ENCODE results near the gene RECQL5. TPM values are rescaled to one million over a fixed set of nuclear protein-coding genes. Genes with fewer than 3 reads are reported as not detected.

The RECQL5 gene
- total RNA-seq, 1 experiment from 2014 or later: 36.3 TPM

DNA sequence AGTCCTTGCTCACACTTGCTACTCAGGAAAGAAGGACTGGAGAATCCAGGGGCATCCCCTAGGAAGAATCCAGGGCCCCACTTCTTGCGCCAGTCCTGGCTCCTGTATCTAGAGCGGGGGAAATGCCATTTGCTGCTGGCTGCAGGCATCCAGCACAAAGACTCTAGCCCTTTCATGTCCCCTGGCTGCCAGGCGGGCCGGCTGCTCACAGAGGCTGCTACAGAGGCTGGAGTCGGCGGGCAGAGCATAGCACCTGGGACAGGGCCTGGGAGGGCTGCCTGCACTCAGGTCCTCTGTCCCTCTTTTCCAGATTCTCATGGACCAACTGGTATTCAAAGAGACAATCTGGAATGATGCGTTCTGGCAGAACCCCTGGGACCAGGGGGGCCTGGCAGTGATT is 19.9 kb downstream of the RECQL5 start:
- H3K4me1 Mint-ChIP-seq (ENCODE audit: insufficient read depth, unreplicated experiment): peaks cover 5% of the 10 kb centered on the region
- H3K4me3 Mint-ChIP-seq (ENCODE audit: unreplicated experiment): no peak overlapping the region
- no peaks in the 10 kb centered on the region for H3K9me3 Mint-ChIP-seq (ENCODE audit: unreplicated experiment)
- no TSS peak for BruUV-seq (replicated peaks)
- no peak overlapping the region for H3K27ac Mint-ChIP-seq (ENCODE audit: low read depth, unreplicated experiment)
- intact Hi-C loops (cut with micrococcal nuclease): no loop called here
- TF ChIP-seq, protein P1, sequence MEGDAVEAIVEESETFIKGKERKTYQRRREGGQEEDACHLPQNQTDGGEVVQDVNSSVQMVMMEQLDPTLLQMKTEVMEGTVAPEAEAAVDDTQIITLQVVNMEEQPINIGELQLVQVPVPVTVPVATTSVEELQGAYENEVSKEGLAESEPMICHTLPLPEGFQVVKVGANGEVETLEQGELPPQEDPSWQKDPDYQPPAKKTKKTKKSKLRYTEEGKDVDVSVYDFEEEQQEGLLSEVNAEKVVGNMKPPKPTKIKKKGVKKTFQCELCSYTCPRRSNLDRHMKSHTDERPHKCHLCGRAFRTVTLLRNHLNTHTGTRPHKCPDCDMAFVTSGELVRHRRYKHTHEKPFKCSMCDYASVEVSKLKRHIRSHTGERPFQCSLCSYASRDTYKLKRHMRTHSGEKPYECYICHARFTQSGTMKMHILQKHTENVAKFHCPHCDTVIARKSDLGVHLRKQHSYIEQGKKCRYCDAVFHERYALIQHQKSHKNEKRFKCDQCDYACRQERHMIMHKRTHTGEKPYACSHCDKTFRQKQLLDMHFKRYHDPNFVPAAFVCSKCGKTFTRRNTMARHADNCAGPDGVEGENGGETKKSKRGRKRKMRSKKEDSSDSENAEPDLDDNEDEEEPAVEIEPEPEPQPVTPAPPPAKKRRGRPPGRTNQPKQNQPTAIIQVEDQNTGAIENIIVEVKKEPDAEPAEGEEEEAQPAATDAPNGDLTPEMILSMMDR (IDR thresholded peaks at IDR 0.05; ENCODE audit: unreplicated experiment): no peak
- no peaks in the 10 kb centered on the region for H3K27me3 Mint-ChIP-seq (ENCODE audit: insufficient read depth, unreplicated experiment)
- ChIA-PET CTCF (interaction anchor here (0.7 to 9.0 kb wide), 3 partner anchors 11 to 45 kb away, joined by 4 to 75 read pairs (median 4); partner anchors contain the start of gene SMIM5), POLR2A (no interaction called here)
- H3K36me3 Mint-ChIP-seq (ENCODE audit: insufficient read depth, unreplicated experiment): peaks cover 39% of the 10 kb centered on the region
- DNase-seq (ENCODE audit: unreplicated experiment): no peak

- POLR2A ChIA-PET: no interaction called here
- CTCF ChIA-PET: interaction anchor here (0.7 to 9.0 kb wide), 3 partner anchors 12 to 45 kb away, joined by 4 to 75 read pairs (median 4); partner anchors contain the start of gene SMIM5
- H3K27ac Mint-ChIP-seq (ENCODE audit: low read depth, unreplicated experiment): no peak overlapping the region
- no peak overlapping the region for H3K4me3 Mint-ChIP-seq (ENCODE audit: unreplicated experiment)
- no peak for DNase-seq (ENCODE audit: unreplicated experiment)
- TF ChIP-seq, protein P1 (IDR thresholded peaks at IDR 0.05; ENCODE audit: unreplicated experiment): no peak
- H3K36me3 Mint-ChIP-seq (ENCODE audit: insufficient read depth, unreplicated experiment): peaks cover 35% of the 10 kb centered on the region
- peaks cover 5% of the 10 kb centered on the region for H3K4me1 Mint-ChIP-seq (ENCODE audit: insufficient read depth, unreplicated experiment)
- intact Hi-C loops (cut with micrococcal nuclease): no loop called here
- no TSS peak for BruUV-seq (replicated peaks)
- H3K27me3 Mint-ChIP-seq (ENCODE audit: insufficient read depth, unreplicated experiment): no peaks in the 10 kb centered on the region
- no peaks in the 10 kb centered on the region for H3K9me3 Mint-ChIP-seq (ENCODE audit: unreplicated experiment)
These were observed 20.3 kb downstream of the RECQL5 start for GRCh38 chr17:75646638-75646992.

DNA sequence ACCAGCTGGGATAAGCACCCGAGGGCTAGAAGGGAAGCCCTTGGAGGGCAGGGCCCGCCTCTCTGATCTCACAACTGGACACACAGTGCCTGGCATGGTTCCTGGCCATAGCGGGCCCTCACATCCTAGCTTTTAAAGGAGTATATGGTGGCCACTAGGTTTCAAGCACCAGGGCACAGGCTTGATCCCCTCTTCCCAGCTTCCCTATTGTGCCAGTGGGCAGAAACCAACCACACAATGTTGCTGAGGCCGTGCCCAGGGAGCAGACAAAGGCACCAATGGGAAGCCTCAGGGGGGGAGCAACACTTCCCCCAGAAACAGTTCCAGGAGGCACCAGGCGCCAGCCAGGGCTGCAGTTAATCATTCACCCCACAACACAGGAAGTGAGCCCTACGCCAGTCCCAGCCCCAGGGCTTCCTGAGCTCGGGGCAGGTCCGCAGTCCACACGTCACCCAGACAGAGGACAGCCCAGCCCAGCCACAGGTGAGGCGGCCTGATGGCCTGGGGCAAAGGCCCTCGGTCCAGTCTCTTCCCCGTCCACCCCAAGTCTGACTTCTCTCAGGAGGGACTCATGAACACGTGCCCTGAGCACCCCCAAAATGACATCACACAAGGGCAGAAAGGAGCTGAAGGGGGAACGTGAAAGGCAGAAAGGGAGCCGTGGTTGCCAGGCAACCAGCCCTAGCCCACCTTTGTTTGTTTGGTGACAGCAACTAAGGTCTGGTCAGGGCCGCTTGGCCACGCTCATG is 20.9 kb downstream of the RECQL5 start:
- no peaks in the 10 kb centered on the region for H3K9me3 Mint-ChIP-seq (ENCODE audit: unreplicated experiment)
- H3K27ac Mint-ChIP-seq (ENCODE audit: low read depth, unreplicated experiment): no peak overlapping the region
- CTCF ChIA-PET: interaction anchor here (0.7 to 9.0 kb wide), 7 partner anchors 10 to 137 kb away, joined by 3 to 75 read pairs (median 3); partner anchors contain the start of gene SMIM5
- TF ChIP-seq, protein P1 (IDR thresholded peaks at IDR 0.05; ENCODE audit: unreplicated experiment): no peak
- peaks cover 31% of the 10 kb centered on the region for H3K36me3 Mint-ChIP-seq (ENCODE audit: insufficient read depth, unreplicated experiment)
- peak; percentile 36 for DNase-seq (ENCODE audit: unreplicated experiment)
- POLR2A ChIA-PET: no interaction called here
- H3K4me1 Mint-ChIP-seq (ENCODE audit: insufficient read depth, unreplicated experiment): peaks cover 5% of the 10 kb centered on the region
- no peak overlapping the region for H3K4me3 Mint-ChIP-seq (ENCODE audit: unreplicated experiment)
- BruUV-seq (replicated peaks): no TSS peak
- H3K27me3 Mint-ChIP-seq (ENCODE audit: insufficient read depth, unreplicated experiment): no peaks in the 10 kb centered on the region
- intact Hi-C loops (cut with micrococcal nuclease): no loop called here

- POLR2A ChIA-PET: no interaction called here
- H3K9me3 Mint-ChIP-seq (ENCODE audit: unreplicated experiment): no peaks in the 10 kb centered on the region
- no peaks in the 10 kb centered on the region for H3K27me3 Mint-ChIP-seq (ENCODE audit: insufficient read depth, unreplicated experiment)
- H3K4me3 Mint-ChIP-seq (ENCODE audit: unreplicated experiment): no peak overlapping the region
- CTCF ChIA-PET: interaction anchor here (0.7 to 9.0 kb wide), 5 partner anchors 9 to 138 kb away, joined by 3 to 75 read pairs (median 3); partner anchors contain the start of gene SMIM5
- BruUV-seq (replicated peaks): no TSS peak
- no peak overlapping the region for H3K27ac Mint-ChIP-seq (ENCODE audit: low read depth, unreplicated experiment)
- peak; percentile 60 for DNase-seq (ENCODE audit: unreplicated experiment)
- intact Hi-C loops (cut with micrococcal nuclease): no loop called here
- TF ChIP-seq, protein P1 (IDR thresholded peaks at IDR 0.05; ENCODE audit: unreplicated experiment): no peak
- H3K36me3 Mint-ChIP-seq (ENCODE audit: insufficient read depth, unreplicated experiment): peaks cover 27% of the 10 kb centered on the region
- H3K4me1 Mint-ChIP-seq (ENCODE audit: insufficient read depth, unreplicated experiment): peaks cover 5% of the 10 kb centered on the region
These were observed 21.5 kb downstream of the RECQL5 start for GRCh38 chr17:75645501-75645888.
